ENCODE measurements around the gene SLC4A2.

The SLC4A2 gene

DNA sequence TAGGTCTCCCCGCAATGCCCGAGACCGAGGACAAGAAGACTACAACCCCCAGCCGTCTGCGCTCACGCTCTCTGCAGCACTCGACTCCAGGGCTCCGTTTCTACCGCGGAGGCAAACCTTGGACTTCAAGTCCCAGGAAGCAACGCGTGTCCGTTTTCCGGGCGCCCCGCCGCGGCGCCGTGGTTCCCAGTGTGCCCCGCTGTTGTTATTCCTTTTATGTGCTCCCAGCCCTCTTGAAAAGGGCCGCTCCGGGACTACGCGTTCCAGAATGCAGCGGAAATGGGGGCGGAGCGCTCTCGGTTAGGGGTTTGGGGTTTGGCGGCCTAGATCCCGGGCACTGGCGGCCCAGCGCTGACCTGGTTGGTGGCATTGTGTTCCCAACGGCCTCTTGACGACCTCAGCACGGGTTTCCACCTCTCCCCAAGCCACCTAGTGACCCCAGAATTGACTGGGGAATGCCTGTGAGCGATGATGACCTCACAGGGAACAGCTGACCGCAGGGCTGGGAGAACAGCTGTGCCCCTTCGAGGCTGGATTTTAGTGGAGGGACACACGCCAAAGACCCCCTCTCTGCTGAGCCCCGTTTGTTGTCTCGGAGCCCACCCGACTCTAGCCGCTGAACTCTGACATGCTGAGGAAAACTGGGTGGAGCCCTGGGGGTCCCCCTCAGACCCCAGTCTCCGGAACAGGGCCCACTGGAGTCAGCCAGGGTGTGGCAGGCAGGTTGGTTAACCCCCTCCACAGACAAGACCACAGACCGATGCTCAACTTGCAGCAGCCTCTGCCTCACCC, 1.2 kb upstream of the SLC4A2 start (continued):
- TF ChIP-seq TCF7L2 (IDR thresholded peaks at IDR 0.05; ENCODE audit: borderline replicate concordance, low read depth, low read length) (peak; percentile 100), ZNF501 (tag by site-specific recombination; IDR thresholded peaks at IDR 0.05) (peak; percentile 46; the same call in 1 of the 2 replicates), GLIS1 (tag by site-specific recombination; IDR thresholded peaks at IDR 0.05) (peak; percentile 43), SP2 (tag by site-specific recombination; IDR thresholded peaks at IDR 0.05) (peak; percentile 83), TRIM28 (IDR thresholded peaks at IDR 0.05; ENCODE audit: borderline replicate concordance, low read length) (0 out of 2 replicates have a peak, but pooled peaks have one; percentile 26), SP7 (tag by site-specific recombination; IDR thresholded peaks at IDR 0.05) (peak; percentile 67), ZBTB7A (tag by site-specific recombination; IDR thresholded peaks at IDR 0.05; ENCODE audit: low read depth) (peak; percentile 63; the same call in 1 of the 2 replicates), YY1 (tag by site-specific recombination; IDR thresholded peaks at IDR 0.05) (no peak), FEZF1 (tag by site-specific recombination; IDR thresholded peaks at IDR 0.05) (peak; percentile 61), ZBTB48 (tag by site-specific recombination; IDR thresholded peaks at IDR 0.05) (peak; percentile 96), ZIC2 (tag by site-specific recombination; IDR thresholded peaks at IDR 0.05) (peak; percentile 96), BCL11B (tag by site-specific recombination; IDR thresholded peaks at IDR 0.05; ENCODE audit: low read depth) (peak; percentile 66; the same call in 1 of the 2 replicates)
- TF ChIP-seq, protein P1, sequence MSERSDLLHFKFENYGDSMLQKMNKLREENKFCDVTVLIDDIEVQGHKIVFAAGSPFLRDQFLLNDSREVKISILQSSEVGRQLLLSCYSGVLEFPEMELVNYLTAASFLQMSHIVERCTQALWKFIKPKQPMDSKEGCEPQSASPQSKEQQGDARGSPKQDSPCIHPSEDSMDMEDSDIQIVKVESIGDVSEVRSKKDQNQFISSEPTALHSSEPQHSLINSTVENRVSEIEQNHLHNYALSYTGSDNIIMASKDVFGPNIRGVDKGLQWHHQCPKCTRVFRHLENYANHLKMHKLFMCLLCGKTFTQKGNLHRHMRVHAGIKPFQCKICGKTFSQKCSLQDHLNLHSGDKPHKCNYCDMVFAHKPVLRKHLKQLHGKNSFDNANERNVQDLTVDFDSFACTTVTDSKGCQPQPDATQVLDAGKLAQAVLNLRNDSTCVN (tag by site-specific recombination; optimal IDR thresholded peaks at IDR 0.05): peak; percentile 75
- TF ChIP-seq, protein P2, sequence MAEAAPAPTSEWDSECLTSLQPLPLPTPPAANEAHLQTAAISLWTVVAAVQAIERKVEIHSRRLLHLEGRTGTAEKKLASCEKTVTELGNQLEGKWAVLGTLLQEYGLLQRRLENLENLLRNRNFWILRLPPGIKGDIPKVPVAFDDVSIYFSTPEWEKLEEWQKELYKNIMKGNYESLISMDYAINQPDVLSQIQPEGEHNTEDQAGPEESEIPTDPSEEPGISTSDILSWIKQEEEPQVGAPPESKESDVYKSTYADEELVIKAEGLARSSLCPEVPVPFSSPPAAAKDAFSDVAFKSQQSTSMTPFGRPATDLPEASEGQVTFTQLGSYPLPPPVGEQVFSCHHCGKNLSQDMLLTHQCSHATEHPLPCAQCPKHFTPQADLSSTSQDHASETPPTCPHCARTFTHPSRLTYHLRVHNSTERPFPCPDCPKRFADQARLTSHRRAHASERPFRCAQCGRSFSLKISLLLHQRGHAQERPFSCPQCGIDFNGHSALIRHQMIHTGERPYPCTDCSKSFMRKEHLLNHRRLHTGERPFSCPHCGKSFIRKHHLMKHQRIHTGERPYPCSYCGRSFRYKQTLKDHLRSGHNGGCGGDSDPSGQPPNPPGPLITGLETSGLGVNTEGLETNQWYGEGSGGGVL (tag by site-specific recombination; IDR thresholded peaks at IDR 0.05): peak; percentile 54; the same call in 1 of the 2 replicates
- TF ChIP-seq, protein P3, sequence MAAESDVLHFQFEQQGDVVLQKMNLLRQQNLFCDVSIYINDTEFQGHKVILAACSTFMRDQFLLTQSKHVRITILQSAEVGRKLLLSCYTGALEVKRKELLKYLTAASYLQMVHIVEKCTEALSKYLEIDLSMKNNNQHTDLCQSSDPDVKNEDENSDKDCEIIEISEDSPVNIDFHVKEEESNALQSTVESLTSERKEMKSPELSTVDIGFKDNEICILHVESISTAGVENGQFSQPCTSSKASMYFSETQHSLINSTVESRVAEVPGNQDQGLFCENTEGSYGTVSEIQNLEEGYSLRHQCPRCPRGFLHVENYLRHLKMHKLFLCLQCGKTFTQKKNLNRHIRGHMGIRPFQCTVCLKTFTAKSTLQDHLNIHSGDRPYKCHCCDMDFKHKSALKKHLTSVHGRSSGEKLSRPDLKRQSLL (tag by site-specific recombination; IDR thresholded peaks at IDR 0.05): peak; percentile 49; the same call in 1 of the 2 replicates
- TF ChIP-seq, protein P4, sequence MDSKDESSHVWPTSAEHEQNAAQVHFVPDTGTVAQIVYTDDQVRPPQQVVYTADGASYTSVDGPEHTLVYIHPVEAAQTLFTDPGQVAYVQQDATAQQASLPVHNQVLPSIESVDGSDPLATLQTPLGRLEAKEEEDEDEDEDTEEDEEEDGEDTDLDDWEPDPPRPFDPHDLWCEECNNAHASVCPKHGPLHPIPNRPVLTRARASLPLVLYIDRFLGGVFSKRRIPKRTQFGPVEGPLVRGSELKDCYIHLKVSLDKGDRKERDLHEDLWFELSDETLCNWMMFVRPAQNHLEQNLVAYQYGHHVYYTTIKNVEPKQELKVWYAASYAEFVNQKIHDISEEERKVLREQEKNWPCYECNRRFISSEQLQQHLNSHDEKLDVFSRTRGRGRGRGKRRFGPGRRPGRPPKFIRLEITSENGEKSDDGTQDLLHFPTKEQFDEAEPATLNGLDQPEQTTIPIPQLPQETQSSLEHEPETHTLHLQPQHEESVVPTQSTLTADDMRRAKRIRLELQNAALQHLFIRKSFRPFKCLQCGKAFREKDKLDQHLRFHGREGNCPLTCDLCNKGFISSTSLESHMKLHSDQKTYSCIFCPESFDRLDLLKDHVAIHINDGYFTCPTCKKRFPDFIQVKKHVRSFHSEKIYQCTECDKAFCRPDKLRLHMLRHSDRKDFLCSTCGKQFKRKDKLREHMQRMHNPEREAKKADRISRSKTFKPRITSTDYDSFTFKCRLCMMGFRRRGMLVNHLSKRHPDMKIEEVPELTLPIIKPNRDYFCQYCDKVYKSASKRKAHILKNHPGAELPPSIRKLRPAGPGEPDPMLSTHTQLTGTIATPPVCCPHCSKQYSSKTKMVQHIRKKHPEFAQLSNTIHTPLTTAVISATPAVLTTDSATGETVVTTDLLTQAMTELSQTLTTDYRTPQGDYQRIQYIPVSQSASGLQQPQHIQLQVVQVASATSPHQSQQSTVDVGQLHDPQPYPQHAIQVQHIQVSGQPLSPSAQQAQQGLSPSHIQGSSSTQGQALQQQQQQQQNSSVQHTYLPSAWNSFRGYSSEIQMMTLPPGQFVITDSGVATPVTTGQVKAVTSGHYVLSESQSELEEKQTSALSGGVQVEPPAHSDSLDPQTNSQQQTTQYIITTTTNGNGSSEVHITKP (tag by site-specific recombination; IDR thresholded peaks at IDR 0.05): peak; percentile 25
- TF ChIP-seq, protein P5, sequence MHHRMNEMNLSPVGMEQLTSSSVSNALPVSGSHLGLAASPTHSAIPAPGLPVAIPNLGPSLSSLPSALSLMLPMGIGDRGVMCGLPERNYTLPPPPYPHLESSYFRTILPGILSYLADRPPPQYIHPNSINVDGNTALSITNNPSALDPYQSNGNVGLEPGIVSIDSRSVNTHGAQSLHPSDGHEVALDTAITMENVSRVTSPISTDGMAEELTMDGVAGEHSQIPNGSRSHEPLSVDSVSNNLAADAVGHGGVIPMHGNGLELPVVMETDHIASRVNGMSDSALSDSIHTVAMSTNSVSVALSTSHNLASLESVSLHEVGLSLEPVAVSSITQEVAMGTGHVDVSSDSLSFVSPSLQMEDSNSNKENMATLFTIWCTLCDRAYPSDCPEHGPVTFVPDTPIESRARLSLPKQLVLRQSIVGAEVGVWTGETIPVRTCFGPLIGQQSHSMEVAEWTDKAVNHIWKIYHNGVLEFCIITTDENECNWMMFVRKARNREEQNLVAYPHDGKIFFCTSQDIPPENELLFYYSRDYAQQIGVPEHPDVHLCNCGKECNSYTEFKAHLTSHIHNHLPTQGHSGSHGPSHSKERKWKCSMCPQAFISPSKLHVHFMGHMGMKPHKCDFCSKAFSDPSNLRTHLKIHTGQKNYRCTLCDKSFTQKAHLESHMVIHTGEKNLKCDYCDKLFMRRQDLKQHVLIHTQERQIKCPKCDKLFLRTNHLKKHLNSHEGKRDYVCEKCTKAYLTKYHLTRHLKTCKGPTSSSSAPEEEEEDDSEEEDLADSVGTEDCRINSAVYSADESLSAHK (tag by site-specific recombination; IDR thresholded peaks at IDR 0.05): peak; percentile 55; the same call in 1 of the 2 replicates
- TF ChIP-seq, protein P6, sequence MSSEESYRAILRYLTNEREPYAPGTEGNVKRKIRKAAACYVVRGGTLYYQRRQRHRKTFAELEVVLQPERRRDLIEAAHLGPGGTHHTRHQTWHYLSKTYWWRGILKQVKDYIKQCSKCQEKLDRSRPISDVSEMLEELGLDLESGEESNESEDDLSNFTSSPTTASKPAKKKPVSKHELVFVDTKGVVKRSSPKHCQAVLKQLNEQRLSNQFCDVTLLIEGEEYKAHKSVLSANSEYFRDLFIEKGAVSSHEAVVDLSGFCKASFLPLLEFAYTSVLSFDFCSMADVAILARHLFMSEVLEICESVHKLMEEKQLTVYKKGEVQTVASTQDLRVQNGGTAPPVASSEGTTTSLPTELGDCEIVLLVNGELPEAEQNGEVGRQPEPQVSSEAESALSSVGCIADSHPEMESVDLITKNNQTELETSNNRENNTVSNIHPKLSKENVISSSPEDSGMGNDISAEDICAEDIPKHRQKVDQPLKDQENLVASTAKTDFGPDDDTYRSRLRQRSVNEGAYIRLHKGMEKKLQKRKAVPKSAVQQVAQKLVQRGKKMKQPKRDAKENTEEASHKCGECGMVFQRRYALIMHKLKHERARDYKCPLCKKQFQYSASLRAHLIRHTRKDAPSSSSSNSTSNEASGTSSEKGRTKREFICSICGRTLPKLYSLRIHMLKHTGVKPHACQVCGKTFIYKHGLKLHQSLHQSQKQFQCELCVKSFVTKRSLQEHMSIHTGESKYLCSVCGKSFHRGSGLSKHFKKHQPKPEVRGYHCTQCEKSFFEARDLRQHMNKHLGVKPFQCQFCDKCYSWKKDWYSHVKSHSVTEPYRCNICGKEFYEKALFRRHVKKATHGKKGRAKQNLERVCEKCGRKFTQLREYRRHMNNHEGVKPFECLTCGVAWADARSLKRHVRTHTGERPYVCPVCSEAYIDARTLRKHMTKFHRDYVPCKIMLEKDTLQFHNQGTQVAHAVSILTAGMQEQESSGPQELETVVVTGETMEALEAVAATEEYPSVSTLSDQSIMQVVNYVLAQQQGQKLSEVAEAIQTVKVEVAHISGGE (tag by site-specific recombination; conservative IDR thresholded peaks at IDR 0.05; ENCODE audit: low read depth): peak; percentile 74
- TF ChIP-seq, protein P7, sequence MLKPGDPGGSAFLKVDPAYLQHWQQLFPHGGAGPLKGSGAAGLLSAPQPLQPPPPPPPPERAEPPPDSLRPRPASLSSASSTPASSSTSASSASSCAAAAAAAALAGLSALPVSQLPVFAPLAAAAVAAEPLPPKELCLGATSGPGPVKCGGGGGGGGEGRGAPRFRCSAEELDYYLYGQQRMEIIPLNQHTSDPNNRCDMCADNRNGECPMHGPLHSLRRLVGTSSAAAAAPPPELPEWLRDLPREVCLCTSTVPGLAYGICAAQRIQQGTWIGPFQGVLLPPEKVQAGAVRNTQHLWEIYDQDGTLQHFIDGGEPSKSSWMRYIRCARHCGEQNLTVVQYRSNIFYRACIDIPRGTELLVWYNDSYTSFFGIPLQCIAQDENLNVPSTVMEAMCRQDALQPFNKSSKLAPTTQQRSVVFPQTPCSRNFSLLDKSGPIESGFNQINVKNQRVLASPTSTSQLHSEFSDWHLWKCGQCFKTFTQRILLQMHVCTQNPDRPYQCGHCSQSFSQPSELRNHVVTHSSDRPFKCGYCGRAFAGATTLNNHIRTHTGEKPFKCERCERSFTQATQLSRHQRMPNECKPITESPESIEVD (tag by site-specific recombination; IDR thresholded peaks at IDR 0.05): no peak
- TF ChIP-seq, protein P8, sequence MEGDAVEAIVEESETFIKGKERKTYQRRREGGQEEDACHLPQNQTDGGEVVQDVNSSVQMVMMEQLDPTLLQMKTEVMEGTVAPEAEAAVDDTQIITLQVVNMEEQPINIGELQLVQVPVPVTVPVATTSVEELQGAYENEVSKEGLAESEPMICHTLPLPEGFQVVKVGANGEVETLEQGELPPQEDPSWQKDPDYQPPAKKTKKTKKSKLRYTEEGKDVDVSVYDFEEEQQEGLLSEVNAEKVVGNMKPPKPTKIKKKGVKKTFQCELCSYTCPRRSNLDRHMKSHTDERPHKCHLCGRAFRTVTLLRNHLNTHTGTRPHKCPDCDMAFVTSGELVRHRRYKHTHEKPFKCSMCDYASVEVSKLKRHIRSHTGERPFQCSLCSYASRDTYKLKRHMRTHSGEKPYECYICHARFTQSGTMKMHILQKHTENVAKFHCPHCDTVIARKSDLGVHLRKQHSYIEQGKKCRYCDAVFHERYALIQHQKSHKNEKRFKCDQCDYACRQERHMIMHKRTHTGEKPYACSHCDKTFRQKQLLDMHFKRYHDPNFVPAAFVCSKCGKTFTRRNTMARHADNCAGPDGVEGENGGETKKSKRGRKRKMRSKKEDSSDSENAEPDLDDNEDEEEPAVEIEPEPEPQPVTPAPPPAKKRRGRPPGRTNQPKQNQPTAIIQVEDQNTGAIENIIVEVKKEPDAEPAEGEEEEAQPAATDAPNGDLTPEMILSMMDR (tag by site-specific recombination; IDR thresholded peaks at IDR 0.05): no peak
